ENCODE measurements around the gene AOC3. TPM values are rescaled to one million over a fixed set of nuclear protein-coding genes. Genes with fewer than 3 reads are reported as not detected.
"Not testable (repeated sequence)": the region's sequence is repeated elsewhere in the genome, so short reads cannot be mapped to it uniquely, and the experiment has no call there.

The AOC3 gene
- total and polyA plus RNA-seq, 7 donors, result 3.5 to 227 (median 58.1) TPM

- H3K36me3 ChIP-seq, result peaks cover 0 to 8% (median 1%) of the 10 kb centered on the region in 4 donors
- 14 to 54% methylated on average over 13 of the region's 13 CpGs for WGBS, 2 donors
- TF ChIP-seq, protein P1, sequence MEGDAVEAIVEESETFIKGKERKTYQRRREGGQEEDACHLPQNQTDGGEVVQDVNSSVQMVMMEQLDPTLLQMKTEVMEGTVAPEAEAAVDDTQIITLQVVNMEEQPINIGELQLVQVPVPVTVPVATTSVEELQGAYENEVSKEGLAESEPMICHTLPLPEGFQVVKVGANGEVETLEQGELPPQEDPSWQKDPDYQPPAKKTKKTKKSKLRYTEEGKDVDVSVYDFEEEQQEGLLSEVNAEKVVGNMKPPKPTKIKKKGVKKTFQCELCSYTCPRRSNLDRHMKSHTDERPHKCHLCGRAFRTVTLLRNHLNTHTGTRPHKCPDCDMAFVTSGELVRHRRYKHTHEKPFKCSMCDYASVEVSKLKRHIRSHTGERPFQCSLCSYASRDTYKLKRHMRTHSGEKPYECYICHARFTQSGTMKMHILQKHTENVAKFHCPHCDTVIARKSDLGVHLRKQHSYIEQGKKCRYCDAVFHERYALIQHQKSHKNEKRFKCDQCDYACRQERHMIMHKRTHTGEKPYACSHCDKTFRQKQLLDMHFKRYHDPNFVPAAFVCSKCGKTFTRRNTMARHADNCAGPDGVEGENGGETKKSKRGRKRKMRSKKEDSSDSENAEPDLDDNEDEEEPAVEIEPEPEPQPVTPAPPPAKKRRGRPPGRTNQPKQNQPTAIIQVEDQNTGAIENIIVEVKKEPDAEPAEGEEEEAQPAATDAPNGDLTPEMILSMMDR (IDR thresholded peaks at IDR 0.05), result no peak
- TF ChIP-seq POLR2AphosphoS5 (IDR thresholded peaks at IDR 0.05), result no peak
- TF ChIP-seq EP300 (IDR thresholded peaks at IDR 0.05), result no peak
- TF ChIP-seq POLR2A (IDR thresholded peaks at IDR 0.05), result no peak
- intact Hi-C loops (cut with DNase I), result no loop called here
- no peaks in the 10 kb centered on the region for H3K27me3 ChIP-seq
- no peak for DNase-seq
- H3K4me1 ChIP-seq, result no peaks in the 10 kb centered on the region
- H3K9me3 ChIP-seq, result no peaks in the 10 kb centered on the region
- H3K4me3 ChIP-seq, result no peak overlapping the region
- H3K27ac ChIP-seq, result no peak overlapping the region
These were observed 27.3 kb downstream of the AOC3 start for GRCh38 chr17:42878123-42878880.

GRCh38 chr17:42878924-42879595, 28.1 kb downstream of the AOC3 start:
- no peaks in the 10 kb centered on the region for H3K4me1 ChIP-seq
- H3K9me3 ChIP-seq, result no peaks in the 10 kb centered on the region
- 71 to 84% methylated on average over 8 of the region's 8 CpGs for WGBS, 2 donors
- TF ChIP-seq POLR2A (IDR thresholded peaks at IDR 0.05), result no peak
- no peak for TF ChIP-seq POLR2AphosphoS5 (IDR thresholded peaks at IDR 0.05)
- TF ChIP-seq, protein P1 (IDR thresholded peaks at IDR 0.05), result no peak
- no peak for TF ChIP-seq EP300 (IDR thresholded peaks at IDR 0.05)
- intact Hi-C loops (cut with DNase I), result no loop called here
- H3K4me3 ChIP-seq, result no peak overlapping the region
- no peak for DNase-seq
- H3K27ac ChIP-seq, result no peak overlapping the region
- peaks cover 0 to 7% (median 0%) of the 10 kb centered on the region in 4 donors for H3K36me3 ChIP-seq
- H3K27me3 ChIP-seq, result no peaks in the 10 kb centered on the region

DNA sequence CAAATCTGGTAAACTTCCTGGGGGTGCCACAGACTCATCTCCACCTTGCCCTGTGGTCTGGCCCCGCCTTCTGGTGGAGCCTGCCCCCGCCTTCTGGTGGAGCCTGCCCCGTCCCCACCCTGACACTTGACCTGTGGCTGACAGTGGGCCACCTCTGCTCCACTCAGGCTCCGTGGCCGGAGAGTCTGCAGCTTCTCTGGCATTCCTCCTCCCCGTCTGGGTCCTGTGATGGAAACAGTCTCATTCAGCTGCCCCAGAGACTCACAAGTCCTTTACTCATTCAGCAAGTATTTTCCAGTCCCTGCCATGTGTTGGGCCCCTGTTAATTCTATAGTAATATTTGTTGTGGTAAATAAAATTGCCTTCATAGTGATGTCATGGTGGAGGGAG, 28.6 kb downstream of the AOC3 start:
- no peaks in the 10 kb centered on the region for H3K4me1 ChIP-seq
- TF ChIP-seq EP300 (IDR thresholded peaks at IDR 0.05) (no peak), POLR2AphosphoS5 (IDR thresholded peaks at IDR 0.05) (no peak), POLR2A (IDR thresholded peaks at IDR 0.05) (no peak)
- TF ChIP-seq, protein P1 (IDR thresholded peaks at IDR 0.05), result no peak
- 37 to 69% methylated on average over 6 of the region's 6 CpGs for WGBS, 2 donors
- H3K9me3 ChIP-seq, result no peaks in the 10 kb centered on the region
- peaks cover 0 to 7% (median 0%) of the 10 kb centered on the region in 4 donors for H3K36me3 ChIP-seq
- H3K27ac ChIP-seq, result no peak overlapping the region
- no peak overlapping the region for H3K4me3 ChIP-seq
- H3K27me3 ChIP-seq, result no peaks in the 10 kb centered on the region
- no peak for DNase-seq
- intact Hi-C loops (cut with DNase I), result no loop called here

DNA sequence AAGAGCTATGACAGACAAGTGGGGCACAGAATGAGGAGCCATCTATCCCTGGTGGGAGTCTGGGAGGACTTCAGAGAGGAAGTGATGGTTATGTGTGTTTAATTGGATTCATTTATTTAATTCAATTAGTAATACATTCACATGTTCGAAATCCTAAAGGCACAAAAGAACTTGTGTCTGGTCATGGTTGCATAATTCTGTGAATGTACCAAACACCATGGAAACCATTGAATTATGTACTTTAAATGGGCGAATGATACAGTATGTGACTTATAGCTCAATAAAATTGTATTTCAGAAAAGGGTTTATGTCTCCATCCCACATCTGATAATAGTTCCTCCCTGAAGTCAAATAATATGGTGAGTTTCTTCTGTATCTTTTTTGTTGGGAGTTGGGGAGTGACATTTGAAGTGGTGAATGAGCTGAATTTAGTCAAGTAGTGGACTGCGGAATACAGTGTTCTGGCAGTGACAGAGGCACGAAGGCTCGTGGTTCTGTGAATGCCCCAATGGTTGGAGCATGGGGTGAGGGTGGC, 29.8 kb downstream of the AOC3 start:
- no peak for TF ChIP-seq EP300 (IDR thresholded peaks at IDR 0.05)
- TF ChIP-seq POLR2AphosphoS5 (IDR thresholded peaks at IDR 0.05), result no peak
- TF ChIP-seq, protein P1 (IDR thresholded peaks at IDR 0.05), result no peak
- TF ChIP-seq POLR2A (IDR thresholded peaks at IDR 0.05), result no peak

GRCh38 chr17:42881706-42882105, 30.7 kb downstream of the AOC3 start:
- DNase-seq; H3K9me3 ChIP-seq; H3K27ac ChIP-seq; H3K4me3 ChIP-seq; H3K36me3 ChIP-seq; H3K4me1 ChIP-seq; H3K27me3 ChIP-seq; intact Hi-C loops (cut with DNase I): not testable (repeated sequence)
- WGBS, 2 donors, result 95% methylated on average over 6 of the region's 6 CpGs

More for the DNA sequence above, 29.8 kb downstream of the AOC3 start:
- Histone ChIP-seq H3K27ac (no peak overlapping the region), H3K36me3 (peaks cover 0 to 7% (median 0%) of the 10 kb centered on the region in 4 donors), H3K4me3 (no peak overlapping the region), H3K27me3 (no peaks in the 10 kb centered on the region), H3K4me1 (no peaks in the 10 kb centered on the region), H3K9me3 (no peaks in the 10 kb centered on the region)
- intact Hi-C loops (cut with DNase I), result no loop called here
- no peak for DNase-seq
- WGBS, 2 donors, result 80 to 84% methylated on average over 5 of the region's 5 CpGs
